ENCODE results near the gene NOTCH2.
A peak's percentile ranks its signal among the peaks of the same experiment; 100 is the strongest.

The NOTCH2 gene

GRCh38 chr1:119975006-119975405 is 94.5 kb downstream of the NOTCH2 start:
- no peak for DNase-seq (ENCODE audit: low read depth in 2 of 2)

GRCh38 chr1:119974013-119974412 is 95.4 kb downstream of the NOTCH2 start:
- no peak for DNase-seq (ENCODE audit: low read depth in 2 of 2)

- DNase-seq (ENCODE audit: low read depth in 2 of 2) = no peak
Measured at GRCh38 chr1:119971710-119972570, 97.5 kb downstream of the NOTCH2 start.

- DNase-seq (ENCODE audit: low read depth in 2 of 2) = no peak
Measured at GRCh38 chr1:119968601-119969000, 100.9 kb downstream of the NOTCH2 start.

GRCh38 chr1:119968068-119968492 is 101.4 kb downstream of the NOTCH2 start:
- peak; percentile 50 to 72 for DNase-seq (ENCODE audit: low read depth in 2 of 2)

GRCh38 chr1:119966681-119967080 is 102.8 kb downstream of the NOTCH2 start:
- no peak for DNase-seq (ENCODE audit: low read depth in 2 of 2)

- no peak for DNase-seq (ENCODE audit: low read depth in 2 of 2)
Measured at GRCh38 chr1:119966020-119966419, 103.4 kb downstream of the NOTCH2 start.

GRCh38 chr1:119964673-119965363 is 104.6 kb downstream of the NOTCH2 start:
- DNase-seq (ENCODE audit: low read depth in 2 of 2) = no peak

- no peak for DNase-seq (ENCODE audit: low read depth in 2 of 2)
Measured at GRCh38 chr1:119962296-119962968, 107.0 kb downstream of the NOTCH2 start.

GRCh38 chr1:119960501-119960900 is 109.0 kb downstream of the NOTCH2 start:
- DNase-seq (ENCODE audit: low read depth in 2 of 2) = no peak

- no peak for DNase-seq (ENCODE audit: low read depth in 2 of 2)
Measured at GRCh38 chr1:119959268-119960220, 109.9 kb downstream of the NOTCH2 start.

GRCh38 chr1:119958223-119958622 is 111.2 kb downstream of the NOTCH2 start:
- no peak for DNase-seq (ENCODE audit: low read depth in 2 of 2)

GRCh38 chr1:119956306-119956705 is 113.2 kb downstream of the NOTCH2 start:
- DNase-seq (ENCODE audit: low read depth in 2 of 2) = no peak

- no peak for DNase-seq (ENCODE audit: low read depth in 2 of 2)
Measured at GRCh38 chr1:119954476-119955422, 114.7 kb downstream of the NOTCH2 start.

- no peak for DNase-seq (ENCODE audit: low read depth in 2 of 2)
Measured at GRCh38 chr1:119953266-119953998, 116.0 kb downstream of the NOTCH2 start.

- DNase-seq (ENCODE audit: low read depth in 2 of 2) = no peak
Measured at GRCh38 chr1:119952496-119952895, 117.0 kb downstream of the NOTCH2 start.

- DNase-seq (ENCODE audit: low read depth in 2 of 2) = peak; percentile 40 to 70
Measured at GRCh38 chr1:119948342-119949214, 120.9 kb downstream of the NOTCH2 start.

- DNase-seq (ENCODE audit: low read depth in 2 of 2) = no peak
Measured at GRCh38 chr1:119947468-119947867, 122.0 kb downstream of the NOTCH2 start.

All from stimulated activated CD4-positive, alpha-beta T cell treated with anti-CD3 and anti-CD28 coated beads, Interleukin-12 subunit alpha, Interleukin-12 subunit beta, amount 100 ng/mL, for 24 hours (primary cell).